Upper lobe of left lung (tissue), 6 donors: Measurements from ENCODE around the gene PROSER2. TPM values are rescaled to one million over a fixed set of nuclear protein-coding genes. Genes with fewer than 3 reads are reported as not detected.

Experiments used
- ATAC-seq, 2 donors: fragments of 200-7000 bp; cut with Tn5 transposase; one replicate each; pipeline ENCODE4 v1.9.1; 2022; ENCODE audit warnings: mild to moderate bottlenecking in 2 of 2, moderate library complexity in 2 of 2; ENCODE audit not compliant: low FRiP score in 2 of 2
- DNase-seq, 2 donors: peaks; one replicate each; pipeline ENCODE4 v3.0.0-alpha.2; 2019 to 2020
- H3K27ac ChIP-seq, 4 donors: fragments of 200-600 bp; sonication (generic); one replicate each; pipeline ENCODE4 v1.5.1; 2016 to 2019
- H3K27me3 ChIP-seq, 4 donors: fragments of 200-600 bp; sonication (generic); one replicate each; pipeline ENCODE4 v1.5.1; 2017 to 2019
- H3K36me3 ChIP-seq, 4 donors: fragments of 200-600 bp; sonication (generic); one replicate each; pipeline ENCODE4 v1.5.1; 2016 to 2019
- H3K4me1 ChIP-seq, 4 donors: fragments of 200-600 bp; sonication (generic); one replicate each; pipeline ENCODE4 v1.5.1; 2018 to 2019
- H3K4me3 ChIP-seq, 4 donors: fragments of 200-600 bp; sonication (generic); one replicate each; pipeline ENCODE4 v1.5.1; 2017 to 2019; ENCODE audit warnings: mild to moderate bottlenecking in 2 of 4, moderate library complexity in 1 of 4
- H3K9me3 ChIP-seq, 4 donors: fragments of 200-600 bp; sonication (generic); one replicate each; pipeline ENCODE4 v1.5.1; 2018 to 2019
- EP300 ChIP-seq, 4 donors: sonication (generic); formaldehyde crosslinking; IDR thresholded peaks; one replicate each; pipeline ENCODE4 v1.5.1; 2017; ENCODE audit warnings: antibody characterized with exemption in 4 of 4, control low read depth in 2 of 4
- POLR2A ChIP-seq, 4 donors: fragments of 450-650 bp; IDR thresholded peaks; one replicate each; pipeline ENCODE4 v1.5.1; 2016 to 2017; ENCODE audit warnings: antibody characterized with exemption in 4 of 4, mild to moderate bottlenecking in 2 of 4
- POLR2AphosphoS5 ChIP-seq, 2 donors: sonication (generic); formaldehyde crosslinking; IDR thresholded peaks; one replicate each; pipeline ENCODE4 v1.5.1; 2017; ENCODE audit warnings: antibody characterized with exemption in 2 of 2
- WGBS, 2 donors: methylation state at CpG; one replicate each; pipeline ENCODE4 v1.1.5; 2017 to 2018; 5-methylcytosine and 5-hydroxymethylcytosine counted together
- total RNA-seq, 6 donors: library from RNA; depleted of rRNA in 4 of 6; stranded (reverse); fragments of >200 nt in 4 of 6; gene quantifications; one replicate each; pipeline versions ENCODE4 v1.1.0 to v1.2.1, GENCODE V29; 2016 to 2021
- TF ChIP-seq, protein P1 (sequence below), 6 experiments: fragments of 450-650 bp in 4 of 6; fragments of 200-600 bp in 2 of 6; sonication (generic) in 2 of 6; IDR thresholded peaks; one replicate each; pipeline ENCODE4 v1.5.1; 2016 to 2019; ENCODE audit warnings: antibody characterized with exemption in 6 of 6
- donor health status: DM: no; HTN: no; CAD: no; lungs with moderate emphysema.
- donor health status: DM: no; HTN: yes; CAD: no; lungs with severe emphysema.

PROSER2 gene
- total RNA-seq, 6 donors from 2014 or later: 19.8 to 64.5 (median 24.7) TPM

DNA sequence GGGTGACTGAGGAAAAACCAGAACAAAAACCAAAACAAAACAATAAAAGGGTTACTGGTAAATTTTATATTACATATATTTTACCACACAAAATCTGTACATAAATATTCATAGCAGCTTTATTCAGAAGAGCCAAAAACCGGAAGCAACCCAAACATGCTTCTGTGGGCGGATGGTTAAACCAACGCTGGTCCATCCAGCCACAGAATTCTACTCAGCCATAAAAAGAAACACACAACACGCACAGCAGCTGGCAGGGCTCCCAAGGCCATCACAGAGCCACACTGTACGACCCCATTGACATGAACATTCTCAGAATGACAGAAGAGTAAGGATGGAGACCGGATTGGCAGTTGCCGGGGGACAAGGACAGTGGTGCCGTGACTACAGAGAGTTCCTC, 83.6 kb downstream of the PROSER2 start:
- H3K4me1 ChIP-seq: peaks cover 0 to 7% (median 0%) of the 10 kb centered on the region in 4 donors
- no peak overlapping the region for H3K4me3 ChIP-seq
- H3K9me3 ChIP-seq: no peaks in the 10 kb centered on the region
- WGBS, 2 donors: 68 to 78% methylated on average over 8 of the region's 8 CpGs
- TF ChIP-seq EP300 (IDR thresholded peaks at IDR 0.05) (no peak), POLR2AphosphoS5 (IDR thresholded peaks at IDR 0.05) (no peak), POLR2A (IDR thresholded peaks at IDR 0.05) (no peak)
- TF ChIP-seq, protein P1, sequence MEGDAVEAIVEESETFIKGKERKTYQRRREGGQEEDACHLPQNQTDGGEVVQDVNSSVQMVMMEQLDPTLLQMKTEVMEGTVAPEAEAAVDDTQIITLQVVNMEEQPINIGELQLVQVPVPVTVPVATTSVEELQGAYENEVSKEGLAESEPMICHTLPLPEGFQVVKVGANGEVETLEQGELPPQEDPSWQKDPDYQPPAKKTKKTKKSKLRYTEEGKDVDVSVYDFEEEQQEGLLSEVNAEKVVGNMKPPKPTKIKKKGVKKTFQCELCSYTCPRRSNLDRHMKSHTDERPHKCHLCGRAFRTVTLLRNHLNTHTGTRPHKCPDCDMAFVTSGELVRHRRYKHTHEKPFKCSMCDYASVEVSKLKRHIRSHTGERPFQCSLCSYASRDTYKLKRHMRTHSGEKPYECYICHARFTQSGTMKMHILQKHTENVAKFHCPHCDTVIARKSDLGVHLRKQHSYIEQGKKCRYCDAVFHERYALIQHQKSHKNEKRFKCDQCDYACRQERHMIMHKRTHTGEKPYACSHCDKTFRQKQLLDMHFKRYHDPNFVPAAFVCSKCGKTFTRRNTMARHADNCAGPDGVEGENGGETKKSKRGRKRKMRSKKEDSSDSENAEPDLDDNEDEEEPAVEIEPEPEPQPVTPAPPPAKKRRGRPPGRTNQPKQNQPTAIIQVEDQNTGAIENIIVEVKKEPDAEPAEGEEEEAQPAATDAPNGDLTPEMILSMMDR (IDR thresholded peaks at IDR 0.05): no peak
- no peaks in the 10 kb centered on the region for H3K27me3 ChIP-seq
- DNase-seq: no peak
- ATAC-seq: no peak
- no peaks in the 10 kb centered on the region for H3K36me3 ChIP-seq
- H3K27ac ChIP-seq: no peak overlapping the region

GRCh38 chr10:11907914-11908313, 84.8 kb downstream of the PROSER2 start:
- DNase-seq: peak in 1 of 2 donors; percentile 61
- Histone ChIP-seq H3K9me3 (no peaks in the 10 kb centered on the region), H3K27ac (no peak overlapping the region), H3K4me3 (no peak overlapping the region), H3K27me3 (no peaks in the 10 kb centered on the region), H3K36me3 (no peaks in the 10 kb centered on the region), H3K4me1 (peaks cover 0 to 4% (median 0%) of the 10 kb centered on the region in 4 donors)
- WGBS, 2 donors: 92 to 96% methylated on average over 2 to 16 of the region's 18 CpGs
- no peak for ATAC-seq
- TF ChIP-seq EP300 (IDR thresholded peaks at IDR 0.05) (no peak), POLR2AphosphoS5 (IDR thresholded peaks at IDR 0.05) (no peak), POLR2A (IDR thresholded peaks at IDR 0.05) (no peak)
- TF ChIP-seq, protein P1 (IDR thresholded peaks at IDR 0.05): no peak

- WGBS, 2 donors: 89 to 92% methylated on average over 8 to 10 of the region's 10 CpGs
- Histone ChIP-seq H3K9me3 (no peaks in the 10 kb centered on the region), H3K36me3 (no peaks in the 10 kb centered on the region), H3K27ac (no peak overlapping the region), H3K4me1 (peaks cover 0 to 4% (median 0%) of the 10 kb centered on the region in 4 donors), H3K27me3 (no peaks in the 10 kb centered on the region), H3K4me3 (no peak overlapping the region)
- ATAC-seq: peak in 1 of 2 donors; percentile 16
- no peak for TF ChIP-seq POLR2A (IDR thresholded peaks at IDR 0.05)
- no peak for TF ChIP-seq POLR2AphosphoS5 (IDR thresholded peaks at IDR 0.05)
- TF ChIP-seq, protein P1 (IDR thresholded peaks at IDR 0.05): no peak
- DNase-seq: no peak
Measured at GRCh38 chr10:11908536-11908935, 85.4 kb downstream of the PROSER2 start.

DNA sequence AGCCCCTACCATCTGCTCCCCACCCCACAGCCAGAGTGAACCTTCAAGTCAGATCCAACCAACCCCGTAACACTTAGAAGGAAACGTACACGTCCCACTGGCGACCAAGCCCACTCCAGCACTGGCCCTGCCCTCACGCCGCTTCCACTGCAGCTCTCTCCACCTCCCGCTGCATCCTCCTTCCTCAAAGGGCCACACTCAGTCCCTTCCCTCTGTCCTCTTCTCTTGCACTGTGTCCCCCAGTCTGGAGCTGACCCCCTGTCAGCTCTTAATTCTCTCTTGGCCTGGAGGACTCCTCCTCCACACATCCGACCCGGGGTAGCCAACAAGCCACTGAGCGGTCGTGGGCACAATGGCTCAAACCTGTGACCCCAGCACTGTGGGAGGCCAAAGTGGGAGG, 85.8 kb downstream of the PROSER2 start:
- DNase-seq: no peak
- WGBS, 2 donors: 93 to 98% methylated on average over 11 of the region's 11 CpGs

DNA sequence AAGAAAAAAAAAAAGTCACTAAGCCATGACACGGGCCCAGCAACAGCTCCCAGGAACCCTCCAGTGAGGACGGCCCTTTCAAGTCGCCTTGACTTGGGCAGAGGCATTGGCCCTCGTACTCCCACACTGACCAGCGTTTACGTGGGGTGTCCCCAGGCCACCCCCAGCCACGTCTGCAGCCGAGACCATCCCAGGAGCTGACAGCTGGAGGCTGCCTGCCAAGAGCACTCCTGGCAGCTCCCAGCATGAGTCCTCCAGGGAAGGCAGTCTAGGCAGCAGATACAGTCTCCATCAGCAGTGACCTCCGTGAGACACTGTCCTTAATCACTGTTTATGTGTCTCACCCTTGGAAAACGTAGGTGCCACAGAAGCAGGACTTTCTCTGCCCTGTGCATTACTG, 86.5 kb downstream of the PROSER2 start:
- no peaks in the 10 kb centered on the region for H3K27me3 ChIP-seq
- TF ChIP-seq, protein P1 (IDR thresholded peaks at IDR 0.05): no peak
- TF ChIP-seq POLR2A (IDR thresholded peaks at IDR 0.05) (no peak), EP300 (IDR thresholded peaks at IDR 0.05) (no peak)
- no peaks in the 10 kb centered on the region for H3K36me3 ChIP-seq
- no peak overlapping the region for H3K4me3 ChIP-seq
- WGBS, 2 donors: 56 to 73% methylated on average over 5 to 8 of the region's 10 CpGs
- no peak overlapping the region for H3K27ac ChIP-seq
- H3K9me3 ChIP-seq: no peaks in the 10 kb centered on the region
- ATAC-seq (peak in 1 of 2 donors; percentile 6), DNase-seq (no peak)
- peaks cover 0 to 4% (median 0%) of the 10 kb centered on the region in 4 donors for H3K4me1 ChIP-seq

More for the DNA sequence above, 85.8 kb downstream of the PROSER2 start:
- Histone ChIP-seq H3K36me3 (no peaks in the 10 kb centered on the region), H3K9me3 (no peaks in the 10 kb centered on the region), H3K27me3 (no peaks in the 10 kb centered on the region), H3K27ac (no peak overlapping the region), H3K4me1 (peaks cover 0 to 4% (median 0%) of the 10 kb centered on the region in 4 donors), H3K4me3 (no peak overlapping the region)
- ATAC-seq: no peak
- no peak for TF ChIP-seq EP300 (IDR thresholded peaks at IDR 0.05)
- no peak for TF ChIP-seq POLR2AphosphoS5 (IDR thresholded peaks at IDR 0.05)
